ENCODE data around the gene FSD2.

FSD2 gene

GRCh38 chr15:82763361-82764116, 42.3 kb downstream of the FSD2 start:
- ChIA-PET CTCF (no interaction called here), POLR2A (no interaction called here)
- no peak overlapping the region for H3K4me3 ChIP-seq (ENCODE audit: low read depth, low read length)
- no peak for TF ChIP-seq CTCF (IDR thresholded peaks at IDR 0.05; ENCODE audit: insufficient read depth, low read length, missing control alignments)
- DNase-seq (ENCODE audit: low read depth, low spot score) = no peak

- ChIA-PET POLR2A (interaction anchor here (0.7 to 3.6 kb wide), 2 partner anchors 191 to 211 kb away, joined by 3 to 26 read pairs; partner anchors contain the start of gene RPS17), CTCF (interaction anchor here (1.6 to 3.8 kb wide), 3 partner anchors 9 to 221 kb away, joined by 5 to 13 read pairs (median 6); partner anchors contain the start of gene RPS17)
- no peak for TF ChIP-seq CTCF (IDR thresholded peaks at IDR 0.05; ENCODE audit: insufficient read depth, low read length, missing control alignments)
Measured at GRCh38 chr15:82751308-82751707, 54.6 kb downstream of the FSD2 start.

GRCh38 chr15:82750831-82751180, 55.1 kb downstream of the FSD2 start:
- TF ChIP-seq CTCF (IDR thresholded peaks at IDR 0.05; ENCODE audit: insufficient read depth, low read length, missing control alignments) = no peak
- no peak for DNase-seq (ENCODE audit: low read depth, low spot score)
- CTCF ChIA-PET = interaction anchor here (1.0 to 3.8 kb wide), 5 partner anchors 10 to 260 kb away, joined by 3 to 13 read pairs (median 5); partner anchors contain the start of gene RPS17

More at GRCh38 chr15:82751308-82751707, 54.6 kb downstream of the FSD2 start:
- peak overlapping the region; percentile 92 for H3K4me3 ChIP-seq (ENCODE audit: low read depth, low read length)
- no peak for DNase-seq (ENCODE audit: low read depth, low spot score)

GRCh38 chr15:82749951-82750830, 55.7 kb downstream of the FSD2 start:
- CTCF ChIA-PET = interaction anchor here (0.8 to 3.8 kb wide), 6 partner anchors 9 to 260 kb away, joined by 3 to 13 read pairs (median 4); partner anchors contain the start of gene RPS17
- H3K4me3 ChIP-seq (ENCODE audit: low read depth, low read length) = peak overlapping the region; percentile 92
- no peak for TF ChIP-seq CTCF (IDR thresholded peaks at IDR 0.05; ENCODE audit: insufficient read depth, low read length, missing control alignments)
- POLR2A ChIA-PET = interaction anchor here (0.5 to 3.6 kb wide), 10 partner anchors 10 to 555 kb away, joined by 3 to 26 read pairs (median 4); partner anchors contain the start of genes RAMAC and RPS17
- DNase-seq (ENCODE audit: low read depth, low spot score) = peak; percentile 65

More at GRCh38 chr15:82750831-82751180, 55.1 kb downstream of the FSD2 start:
- POLR2A ChIA-PET = interaction anchor here (0.7 to 3.6 kb wide), 8 partner anchors 9 to 235 kb away, joined by 3 to 26 read pairs (median 4); partner anchors contain the start of genes RAMAC and RPS17
- peak overlapping the region; percentile 92 for H3K4me3 ChIP-seq (ENCODE audit: low read depth, low read length)

GRCh38 chr15:82748315-82748714, 57.6 kb downstream of the FSD2 start:
- POLR2A ChIA-PET = no interaction called here
- no peak for TF ChIP-seq CTCF (IDR thresholded peaks at IDR 0.05; ENCODE audit: insufficient read depth, low read length, missing control alignments)
- DNase-seq (ENCODE audit: low read depth, low spot score) = no peak
- CTCF ChIA-PET = no interaction called here
- H3K4me3 ChIP-seq (ENCODE audit: low read depth, low read length) = no peak overlapping the region

Measured in AG04449 (cell line).